NCI-H345 (cell line): ENCODE results near the gene PDE9A.
"Not testable (repeated sequence)": the region's sequence is repeated elsewhere in the genome, so short reads cannot be mapped to it uniquely, and the experiment has no call there.

Experiments
- DNase-seq: peaks from one replicate; lab custom pipeline; 2025; lab: John Stamatoyannopoulos, UW

The PDE9A gene

GRCh38 chr21:42798106-42798505, 144.7 kb downstream of the PDE9A start:
- DNase-seq, result no peak

GRCh38 chr21:42799516-42799915, 146.1 kb downstream of the PDE9A start:
- DNase-seq, result no peak

- no peak for DNase-seq
Observed at GRCh38 chr21:42799948-42800347, 146.5 kb downstream of the PDE9A start.

GRCh38 chr21:42801616-42802015, 148.2 kb downstream of the PDE9A start:
- DNase-seq, result not testable (repeated sequence)

GRCh38 chr21:42806509-42807140, 153.2 kb downstream of the PDE9A start:
- DNase-seq, result no peak

- not testable (repeated sequence) for DNase-seq
Observed at GRCh38 chr21:42807293-42807895, 154.0 kb downstream of the PDE9A start.

GRCh38 chr21:42807938-42808613, 154.7 kb downstream of the PDE9A start:
- no peak for DNase-seq

- DNase-seq, result no peak
Observed at GRCh38 chr21:42809171-42809570, 155.8 kb downstream of the PDE9A start.

- DNase-seq, result no peak
Observed at GRCh38 chr21:42809577-42810475, 156.4 kb downstream of the PDE9A start.

GRCh38 chr21:42811960-42812359, 158.5 kb downstream of the PDE9A start:
- no peak for DNase-seq

GRCh38 chr21:42812528-42813241, 159.3 kb downstream of the PDE9A start:
- DNase-seq, result not testable (repeated sequence)

- no peak for DNase-seq
Observed at GRCh38 chr21:42815217-42815616, 161.8 kb downstream of the PDE9A start.

GRCh38 chr21:42818328-42818749, 164.9 kb downstream of the PDE9A start:
- peak; percentile 57 for DNase-seq

- no peak for DNase-seq
Observed at GRCh38 chr21:42819861-42820615, 166.6 kb downstream of the PDE9A start.

- DNase-seq, result no peak
Observed at GRCh38 chr21:42820616-42821465, 167.4 kb downstream of the PDE9A start.
